Mucosa of gallbladder (tissue), 1 donor: ENCODE results near the gene RARG. TPM values are rescaled to one million over a fixed set of nuclear protein-coding genes. Genes with fewer than 3 reads are reported as not detected.
"Not testable (repeated sequence)": the region's sequence is repeated elsewhere in the genome, so short reads cannot be mapped to it uniquely, and the experiment has no call there.

Experiments
- DNase-seq: peaks from one replicate; pipeline ENCODE4 v3.0.0-alpha.2; 2020; ENCODE audit warnings: low spot score
- total RNA-seq: library from RNA; stranded (reverse); gene quantifications from one replicate; pipeline ENCODE4 v1.2.1, GENCODE V29; 2021
- donor health status: DM: no; HTN: no; CAD: no.

RARG gene
- total RNA-seq, 1 donor from 2014 or later = 41.8 TPM

DNA sequence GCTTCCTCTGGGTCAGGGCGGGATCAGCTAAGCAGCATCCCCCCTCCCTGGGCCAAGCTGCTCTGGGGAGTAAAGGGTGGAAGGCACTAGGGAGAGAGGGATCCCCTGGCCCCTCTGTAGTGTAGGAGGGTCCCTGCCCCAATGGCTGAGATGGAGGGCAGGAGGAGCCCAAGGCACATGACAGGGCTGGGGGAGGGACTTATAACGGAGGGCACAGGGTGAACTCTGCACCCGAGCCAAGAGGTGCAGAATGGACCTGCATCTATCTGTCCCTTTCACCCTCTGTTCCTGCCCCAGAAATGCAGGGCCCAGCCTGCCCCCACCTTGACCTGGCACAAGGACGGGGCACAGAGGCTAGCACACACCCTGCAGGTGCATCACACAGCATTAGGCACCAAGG lies 21.2 kb downstream of the RARG start:
- DNase-seq = no peak

DNA sequence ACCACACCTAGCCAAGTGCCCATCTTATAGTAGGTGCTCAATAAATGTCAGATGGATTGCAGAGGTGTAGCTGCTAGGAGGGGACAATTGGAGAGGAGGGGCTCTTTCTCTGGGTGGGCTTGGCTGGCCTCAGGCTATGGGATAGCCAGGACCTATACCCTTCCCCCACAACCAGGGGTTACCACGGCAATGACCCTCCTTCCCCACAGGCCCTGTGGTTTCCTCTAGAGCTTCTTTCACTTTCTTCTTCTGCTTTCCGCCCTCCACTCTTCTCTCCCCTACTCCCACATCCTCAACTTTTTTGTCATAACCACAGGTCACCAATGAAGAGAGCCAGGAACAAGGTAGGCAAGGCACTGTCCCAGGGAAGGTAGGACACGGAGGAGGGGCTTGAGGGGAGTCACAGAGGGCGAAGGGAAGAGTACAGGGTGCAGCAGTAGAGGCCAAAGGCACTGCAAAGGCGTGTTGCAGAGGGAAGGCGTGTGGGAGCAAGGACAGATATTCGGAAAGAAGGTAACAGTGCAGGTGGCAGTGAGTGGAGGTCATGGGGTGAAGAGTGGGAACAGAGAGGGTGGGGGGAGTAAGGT lies 23.0 kb downstream of the RARG start:
- DNase-seq = no peak

DNA sequence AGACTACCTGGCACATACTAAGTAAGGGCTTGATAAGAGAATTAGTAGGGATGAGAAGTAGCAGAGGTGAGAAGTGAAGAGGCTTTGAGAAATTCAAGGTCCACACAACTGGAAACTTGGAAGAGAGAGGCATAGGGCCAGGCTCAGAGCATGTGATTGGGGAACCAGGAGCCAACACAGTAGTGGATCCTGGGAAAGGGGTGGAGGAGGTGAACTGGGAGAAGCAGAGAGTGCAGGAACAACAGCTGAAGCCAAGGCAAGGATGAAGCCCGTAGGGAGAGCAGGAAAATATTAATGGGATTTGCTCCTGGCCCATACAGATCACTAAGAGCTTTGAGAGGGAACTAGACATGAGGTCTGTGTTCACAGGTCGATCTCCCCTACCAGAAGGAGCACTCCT lies 23.6 kb downstream of the RARG start:
- no peak for DNase-seq

DNA sequence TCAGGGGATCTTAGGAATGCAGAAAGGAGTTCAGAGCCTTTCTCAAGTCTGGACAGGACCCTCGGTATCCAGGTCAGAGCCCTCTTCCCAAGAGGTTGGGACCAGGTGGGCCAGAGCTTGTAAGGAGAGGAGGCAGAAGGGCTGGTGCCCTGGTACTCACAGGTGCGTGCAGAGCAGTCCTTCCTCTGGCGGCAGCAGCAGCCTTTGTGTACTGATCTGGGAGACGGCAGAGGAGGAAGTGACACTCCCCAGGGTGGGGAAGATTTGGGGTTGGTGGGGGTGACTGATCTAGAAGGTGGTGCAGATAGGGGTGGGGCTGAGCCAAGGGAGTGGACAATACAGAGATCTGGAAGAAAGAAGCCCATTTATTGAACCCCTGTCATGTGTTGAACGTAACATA lies 25.0 kb downstream of the RARG start, which contains the start of gene ITGB7:
Gene ITGB7 (minus strand): TSS at position 210 of the 400 bp plus-strand sequence. CDS start 6,808 bp downstream, outside the sequence.
- DNase-seq = no peak

DNA sequence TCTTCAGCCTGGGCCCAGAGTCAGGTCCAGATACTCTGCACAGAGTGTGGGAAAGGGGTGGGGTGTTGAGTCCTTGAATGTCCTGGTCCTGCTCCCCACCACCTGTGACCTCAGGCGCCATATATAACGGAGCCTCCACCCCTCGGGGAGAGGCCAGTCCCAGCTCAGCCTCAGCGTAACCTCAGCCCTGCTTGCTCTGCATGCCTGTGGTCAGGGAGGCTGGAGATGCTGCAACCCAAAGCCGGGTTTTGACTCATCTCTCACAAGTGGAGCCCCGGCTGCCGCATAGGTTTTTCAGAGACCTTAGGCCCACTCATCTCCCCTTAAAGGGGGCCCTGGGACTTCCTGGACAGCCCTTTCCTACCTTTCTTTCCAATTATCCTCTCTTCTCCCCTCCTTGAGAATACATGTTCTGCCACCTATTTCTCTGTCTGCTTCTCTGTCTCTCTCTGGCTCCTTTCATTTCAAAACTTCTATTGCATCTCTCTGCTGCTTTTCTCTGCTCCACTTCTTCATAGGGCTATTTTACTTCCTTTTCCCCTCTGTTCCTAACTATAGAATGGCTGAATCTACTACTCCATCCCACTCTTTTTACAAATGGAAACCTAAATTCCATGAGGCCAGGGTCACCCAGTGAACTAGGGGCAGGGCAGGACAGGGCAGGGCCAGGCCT lies 26.1 kb downstream of the RARG start:
- DNase-seq = no peak

DNA sequence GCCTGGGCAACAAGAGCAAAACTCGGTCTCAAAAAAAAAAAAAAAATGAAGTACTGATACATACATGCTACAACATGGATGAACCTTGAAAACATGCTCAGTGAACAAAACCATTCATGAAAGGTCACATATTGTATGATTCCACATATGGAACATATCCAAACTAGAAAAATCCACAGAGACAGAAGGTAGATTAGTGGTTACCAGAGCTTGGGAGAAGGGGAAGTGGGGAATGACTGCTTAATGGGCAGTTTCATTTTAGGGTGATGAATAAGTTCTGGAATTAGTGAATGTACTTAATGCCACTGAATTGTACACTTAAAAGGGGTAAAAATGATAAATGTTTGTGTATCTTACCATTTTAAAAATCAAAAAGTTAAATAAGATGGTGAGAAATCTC lies 27.7 kb downstream of the RARG start:
- no peak for DNase-seq

DNA sequence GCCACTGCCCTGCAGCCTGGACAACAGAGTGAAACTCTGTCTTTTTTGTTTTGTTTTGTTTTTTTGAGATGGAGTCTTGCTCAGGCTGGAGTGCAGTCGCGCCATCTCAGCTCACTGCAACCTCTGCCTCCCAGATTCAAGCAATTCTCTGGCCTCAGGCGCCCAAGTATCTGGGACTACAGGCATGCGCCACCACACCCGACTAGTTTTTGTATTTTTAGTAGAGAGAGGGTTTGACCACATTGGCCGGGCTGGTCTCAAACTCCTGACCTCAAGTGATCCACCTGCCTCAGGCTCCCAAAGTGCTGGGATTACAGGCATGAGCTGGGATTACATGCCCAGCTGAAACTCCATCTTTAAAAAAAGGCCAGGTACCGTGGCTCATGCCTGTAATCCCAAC lies 29.7 kb downstream of the RARG start:
- not testable (repeated sequence) for DNase-seq

DNA sequence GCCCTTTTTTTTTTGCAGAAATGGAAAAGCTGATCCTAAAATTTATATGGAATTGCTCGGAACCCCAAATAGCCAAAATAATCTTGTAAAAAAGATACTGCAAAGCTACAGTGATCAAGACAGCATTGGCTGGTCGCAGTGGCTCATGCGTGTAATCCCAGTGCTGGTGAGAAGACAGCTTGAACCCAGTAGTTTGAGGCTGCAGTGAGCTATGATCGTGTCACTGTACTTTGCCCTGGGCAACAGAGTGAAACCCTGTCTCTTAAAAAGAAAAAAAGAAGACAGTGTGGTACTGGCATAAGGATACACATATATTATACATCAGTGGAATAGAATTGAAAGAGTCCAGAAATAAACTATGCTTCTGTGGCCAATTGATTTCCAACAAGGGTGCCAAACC lies 30.4 kb downstream of the RARG start:
- DNase-seq = no peak

DNA sequence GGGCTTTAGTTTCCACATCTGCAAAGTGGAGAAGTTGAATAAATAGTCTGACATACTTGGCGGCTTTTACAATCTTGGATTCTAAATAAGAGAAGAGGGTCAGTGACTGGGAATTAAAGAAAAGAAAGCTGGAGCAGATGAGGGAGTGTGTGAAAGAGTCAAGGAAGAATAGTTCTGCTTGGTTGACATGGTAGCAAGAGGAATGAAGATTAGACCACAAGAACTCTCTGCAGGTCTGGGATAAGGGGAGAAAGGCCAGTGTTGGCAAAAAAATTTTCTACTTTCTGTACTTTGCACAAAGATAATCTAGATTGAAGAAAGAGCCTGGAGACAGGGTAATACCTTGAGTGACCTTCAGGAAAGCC lies 30.9 kb downstream of the RARG start:
- no peak for DNase-seq

DNA sequence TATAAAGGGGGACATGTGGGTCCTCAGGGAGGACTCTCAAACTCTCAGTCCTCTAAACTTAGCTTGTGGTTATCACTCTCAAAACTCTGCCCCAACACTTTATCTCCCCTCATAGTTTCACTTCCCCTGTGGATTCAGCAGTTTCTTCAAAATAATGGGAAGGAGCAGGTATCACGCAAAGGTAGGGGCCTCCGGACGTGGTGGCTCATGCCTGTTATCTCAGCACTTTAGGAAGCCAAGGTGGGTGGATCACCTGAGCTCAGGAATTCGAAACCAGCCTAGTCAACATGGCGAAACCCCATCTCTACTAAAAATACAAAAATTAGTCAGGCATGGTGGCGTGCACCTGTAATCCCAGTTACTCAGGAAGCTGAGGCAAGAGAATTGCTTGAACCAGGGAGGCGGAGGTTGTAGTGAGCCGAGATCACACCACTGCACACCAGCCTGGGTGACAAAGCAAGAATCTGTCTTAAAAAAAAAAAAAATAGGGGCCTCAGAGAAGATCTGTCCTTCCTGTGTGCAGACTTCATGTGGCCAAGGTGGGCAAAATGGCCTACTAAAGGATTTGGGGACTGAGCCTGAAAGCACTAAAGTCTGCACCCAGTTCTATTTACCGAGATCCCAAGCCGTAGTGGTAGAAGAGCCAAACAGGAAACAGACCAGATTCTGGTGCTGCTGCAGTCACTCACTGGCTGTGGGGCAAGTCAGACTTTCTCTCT lies 31.4 kb downstream of the RARG start:
- DNase-seq = no peak

DNA sequence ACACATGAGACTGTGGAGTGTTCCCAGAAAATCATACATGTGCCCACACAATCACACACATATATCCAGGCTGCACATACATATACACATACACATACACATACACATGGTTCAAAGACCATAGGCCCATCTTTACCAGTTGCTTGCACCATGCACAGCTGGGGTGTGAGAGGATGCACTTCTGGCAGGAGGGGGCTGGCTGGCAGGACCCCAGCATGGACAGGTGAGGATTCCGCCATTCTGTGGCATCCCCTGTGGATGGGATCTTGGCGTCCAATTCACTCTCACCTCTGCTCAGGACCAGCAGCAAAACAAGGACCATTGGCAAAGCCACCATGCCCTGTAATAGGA lies 31.9 kb downstream of the RARG start:
- DNase-seq = no peak

DNA sequence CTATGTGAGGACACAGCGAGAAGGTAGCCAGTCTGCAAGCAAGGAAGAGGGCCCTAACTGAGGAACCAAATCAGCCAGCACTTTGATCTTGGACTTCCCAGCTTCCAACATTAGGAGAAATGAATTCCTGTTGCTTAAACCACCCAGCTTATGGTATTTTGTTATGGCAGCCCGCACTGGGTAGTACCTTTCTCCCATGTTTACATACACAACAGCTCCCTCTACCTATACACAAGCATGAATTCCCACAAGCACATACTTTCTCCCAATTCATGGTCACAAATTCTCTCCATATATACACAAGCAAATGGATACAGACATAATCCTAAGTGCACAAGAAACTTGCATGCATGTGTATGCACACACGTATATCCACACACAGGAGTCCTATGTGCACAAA lies 32.3 kb downstream of the RARG start:
- no peak for DNase-seq

DNA sequence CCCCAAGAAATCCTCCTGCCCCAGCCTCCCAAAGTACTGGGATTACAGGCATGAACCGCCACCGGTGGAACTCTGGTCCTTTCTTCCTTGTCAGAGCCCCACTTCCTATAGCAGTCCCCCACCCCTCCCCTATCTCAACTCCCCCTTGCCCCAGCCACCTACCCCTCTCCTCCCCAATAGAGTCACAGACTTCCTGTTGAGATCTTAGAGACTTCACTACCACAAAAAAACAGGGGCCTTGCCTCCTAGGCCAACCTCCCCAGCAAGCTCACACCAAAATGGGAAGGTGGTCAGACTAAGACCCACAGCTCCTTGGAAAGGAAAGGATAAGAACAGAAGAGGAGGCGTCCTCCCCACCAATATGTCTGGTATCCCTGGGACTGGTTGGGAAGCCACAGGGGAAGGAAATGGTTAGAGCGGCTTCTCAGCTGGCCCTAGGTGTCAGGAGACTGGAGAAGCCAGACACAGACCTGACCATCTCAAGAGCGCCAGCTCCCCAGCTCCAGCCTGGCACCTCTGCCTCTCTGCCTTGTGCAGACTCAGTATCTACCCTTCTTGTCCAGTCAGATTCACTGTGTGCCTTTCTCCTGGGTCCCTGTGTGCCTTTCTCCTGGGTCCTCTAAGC lies 33.4 kb downstream of the RARG start:
- no peak for DNase-seq

DNA sequence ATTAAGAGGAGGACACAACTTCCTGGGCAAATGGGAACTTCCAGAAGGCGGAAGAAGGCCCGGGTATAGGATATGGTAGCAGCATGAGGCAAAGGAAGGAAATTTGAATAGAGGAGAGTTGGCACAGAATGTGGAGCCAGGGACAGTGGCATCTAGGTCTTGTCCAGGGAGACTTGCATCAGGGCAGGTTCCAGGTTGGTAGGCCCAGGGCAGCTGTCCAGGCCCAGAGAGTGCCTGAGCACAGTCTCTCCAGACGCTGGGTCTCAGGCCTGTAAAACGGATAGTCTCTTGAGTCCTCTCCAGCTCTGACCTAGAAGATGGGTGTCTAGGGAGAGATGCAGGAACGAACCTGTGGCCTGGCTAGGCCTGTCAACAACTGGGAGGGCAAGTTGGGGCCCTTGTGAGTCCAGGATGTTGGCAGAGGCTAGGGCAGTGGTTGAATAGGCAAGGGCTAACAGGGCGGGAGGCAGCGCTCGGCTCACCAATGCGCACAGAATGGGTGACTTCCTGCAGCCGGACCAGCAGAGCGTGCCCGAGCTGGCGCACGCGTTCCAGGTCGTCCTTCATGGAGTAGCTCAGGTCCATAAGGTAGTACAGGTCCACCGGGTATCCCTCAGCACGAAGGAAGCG lies 34.9 kb downstream of the RARG start:
- no peak for DNase-seq

DNA sequence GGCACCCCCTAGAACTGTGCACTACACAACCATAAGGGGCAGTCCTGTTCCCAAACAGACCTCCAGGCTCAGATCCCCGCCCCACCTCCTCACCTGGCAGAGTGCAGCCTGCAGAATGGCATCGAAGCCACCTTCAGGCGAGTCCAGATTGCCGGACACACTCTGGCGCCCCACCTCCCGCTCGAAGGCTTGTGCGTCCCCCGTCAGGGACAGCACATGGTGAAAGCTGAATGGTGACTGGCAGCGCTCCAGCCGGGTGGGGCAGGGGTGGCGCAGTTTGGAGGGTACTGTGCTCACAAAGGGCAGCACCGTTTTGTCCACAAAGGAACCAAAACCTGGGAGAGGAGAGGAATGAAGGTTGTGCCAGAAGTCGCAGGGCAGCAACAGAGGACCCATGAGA lies 35.5 kb downstream of the RARG start:
- DNase-seq = no peak

DNA sequence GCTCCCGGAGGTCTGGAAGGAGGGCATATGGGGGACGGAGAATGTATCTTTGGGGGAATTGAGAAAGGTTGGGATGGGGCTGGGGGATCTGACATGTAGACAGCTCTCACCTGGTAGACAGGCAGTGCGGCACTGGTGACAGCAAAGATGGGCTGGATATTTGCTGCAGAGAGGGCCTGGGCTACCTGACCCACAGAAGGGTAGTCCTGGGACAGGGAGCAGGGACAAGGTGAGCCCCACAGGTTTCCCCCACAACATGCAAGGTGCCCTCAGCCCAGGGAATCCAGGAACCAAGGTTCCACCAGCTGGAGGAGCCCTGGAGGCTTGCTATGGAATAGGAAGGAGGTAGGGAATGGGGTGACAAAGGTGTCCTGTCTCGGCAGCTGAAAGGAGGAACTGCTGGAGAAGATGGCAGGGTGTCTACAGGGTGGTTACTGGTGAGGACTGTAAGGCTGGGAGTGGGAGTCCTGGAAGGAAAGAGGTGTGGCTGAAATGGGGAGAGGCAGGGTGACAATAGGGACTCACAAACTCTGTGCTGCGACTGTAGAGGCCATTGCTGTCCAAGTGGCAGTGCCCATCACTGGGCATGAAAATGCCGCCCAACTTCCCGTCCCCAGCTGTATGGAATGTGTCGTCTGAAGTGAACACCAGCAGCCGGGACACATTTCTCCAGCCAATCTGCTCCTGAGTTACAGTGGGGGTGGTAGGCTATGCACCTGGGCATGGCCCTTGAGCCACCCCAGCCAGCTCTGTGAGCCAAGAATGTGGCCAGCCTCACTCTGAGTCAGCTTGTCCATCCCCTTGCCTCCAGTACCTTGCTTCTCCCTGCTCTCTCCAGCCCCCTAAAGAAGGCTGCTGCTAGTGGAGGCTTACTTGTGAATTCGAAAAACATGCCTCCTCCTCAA lies 36.2 kb downstream of the RARG start:
- DNase-seq = no peak

DNA sequence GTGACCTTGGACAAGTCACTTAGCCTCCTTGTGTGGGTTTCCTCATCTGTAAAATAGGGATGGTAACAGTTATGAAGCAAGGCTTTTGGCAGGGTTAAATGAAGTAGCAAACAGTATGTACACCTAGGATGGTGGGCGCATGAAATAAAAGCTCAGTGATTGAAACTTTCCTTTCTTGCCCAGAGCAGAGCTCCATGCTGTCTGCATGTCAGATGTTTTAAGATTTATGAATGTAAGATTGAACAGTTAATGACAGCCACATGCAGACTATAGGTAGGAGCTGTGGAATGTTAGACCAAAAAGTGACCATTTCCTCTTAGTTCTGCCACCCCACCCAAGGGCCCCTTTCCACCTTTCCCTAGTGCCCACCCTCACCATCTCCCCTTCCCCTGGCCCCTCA lies 37.0 kb downstream of the RARG start:
- no peak for DNase-seq

DNA sequence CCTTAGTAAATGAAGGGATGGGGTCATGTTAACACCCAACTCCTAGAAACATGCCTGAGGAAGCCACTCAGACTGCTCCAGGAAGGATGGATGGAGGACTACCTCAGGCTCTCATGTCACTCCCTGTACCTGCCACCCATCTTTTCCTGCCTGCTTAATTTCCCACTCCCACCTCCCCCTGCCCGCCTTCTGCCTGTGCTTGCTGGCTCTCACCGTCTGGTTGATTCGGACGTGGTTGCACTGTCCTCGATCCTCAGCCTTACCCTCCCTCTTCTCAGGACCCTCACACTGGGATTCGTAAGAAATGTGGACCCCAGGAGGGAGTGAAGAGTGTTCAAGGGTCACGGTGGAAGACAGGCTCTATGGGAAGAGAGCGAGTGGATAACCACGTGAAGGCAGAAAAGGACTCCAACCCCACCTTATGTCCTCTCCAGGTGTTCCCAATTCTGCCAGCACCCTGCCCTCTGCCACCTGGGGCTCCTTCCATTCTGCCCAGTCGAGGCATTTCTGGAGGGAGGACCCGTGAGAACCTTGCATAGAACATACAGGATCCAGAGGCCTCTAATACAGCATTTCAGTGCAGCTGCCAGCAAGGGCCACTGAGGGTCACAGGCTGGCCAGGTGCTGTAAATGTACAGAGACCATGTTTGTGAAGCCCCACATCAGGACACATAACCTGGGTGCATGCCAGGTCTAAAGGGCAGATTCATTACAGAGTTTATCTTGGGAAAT lies 37.9 kb downstream of the RARG start:
- DNase-seq = no peak

DNA sequence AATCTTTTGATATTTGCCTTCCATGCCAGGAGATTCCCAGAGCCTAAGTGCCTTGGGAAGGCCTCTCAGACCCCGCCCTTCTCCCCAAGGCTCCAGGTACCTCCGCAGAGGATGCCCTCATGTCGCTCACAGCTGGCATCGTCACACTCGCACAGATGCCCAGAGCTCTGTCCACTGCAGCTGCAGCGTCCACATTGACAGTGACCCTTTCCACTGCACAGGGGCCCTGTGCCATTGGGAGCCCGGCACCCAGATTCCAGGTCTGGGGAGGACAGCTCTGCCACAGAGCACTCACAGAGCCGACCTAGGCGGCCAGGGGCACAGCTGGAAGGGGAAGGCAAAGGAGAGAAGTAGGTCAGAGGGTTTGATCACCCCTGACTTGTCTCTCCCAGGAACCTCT lies 39.0 kb downstream of the RARG start:
- DNase-seq = no peak

DNA sequence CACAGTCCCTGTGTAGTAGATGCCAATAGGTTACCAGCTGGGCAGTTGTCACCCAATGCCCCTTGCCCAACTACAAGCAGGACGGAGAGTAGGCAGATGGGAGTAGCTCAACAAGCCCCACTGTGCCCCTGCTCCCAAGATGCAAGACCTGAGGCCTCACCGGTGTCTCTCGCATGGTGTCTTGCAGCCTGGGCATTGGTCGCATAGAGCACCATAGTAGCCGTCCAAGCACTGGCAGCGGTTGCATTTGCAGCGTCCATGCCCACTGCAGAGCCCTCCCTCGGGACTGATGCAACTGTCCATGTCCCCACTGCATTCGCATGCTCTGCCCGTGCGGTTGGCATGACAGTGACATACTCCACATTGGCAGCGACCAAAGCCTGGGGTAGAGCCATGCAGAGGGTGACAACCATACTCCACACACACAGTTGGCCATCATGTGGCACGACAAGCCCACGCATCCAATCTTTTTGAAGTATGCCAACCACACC lies 39.4 kb downstream of the RARG start:
- no peak for DNase-seq
